OCI-LY1 (cell line): ENCODE results near the gene SRD5A3.

Experiments used
- H2AFZ ChIP-seq: fragments of 200-600 bp; sonication (generic), shearing (Covaris generic); 2 replicates; pipeline ENCODE4 v1.6.0; 2014; ENCODE audit warnings: antibody characterized with exemption, mild to moderate bottlenecking, low read length
- H3F3A ChIP-seq: fragments of 200-600 bp; sonication (generic), shearing (Covaris generic); 2 replicates; pipeline ENCODE4 v1.6.0; 2014; ENCODE audit warnings: mild to moderate bottlenecking, antibody characterized with exemption, low read length, moderate library complexity; ENCODE audit not compliant: insufficient read depth
- H3K27ac ChIP-seq: fragments of 200-600 bp; sonication (generic); 2 replicates; pipeline ENCODE4 v1.5.1; 2014; ENCODE audit warnings: low read length, mixed run types, mild to moderate bottlenecking, low read depth; ENCODE audit not compliant: poor library complexity, severe bottlenecking
- H3K27me3 ChIP-seq: fragments of 200-600 bp; sonication (generic); 2 replicates; pipeline ENCODE4 v1.6.0; 2014; ENCODE audit warnings: antibody characterized with exemption, mild to moderate bottlenecking, low read length, moderate library complexity; ENCODE audit not compliant: insufficient read depth
- H3K36me3 ChIP-seq: fragments of 200-600 bp; sonication (generic); 2 replicates; pipeline ENCODE4 v1.6.1; 2014; ENCODE audit warnings: mild to moderate bottlenecking, antibody characterized with exemption, low read length, moderate library complexity, mixed read lengths; ENCODE audit not compliant: insufficient read depth
- H3K4me1 ChIP-seq: fragments of 200-600 bp; sonication (generic); 2 replicates; pipeline ENCODE4 v1.5.1; 2014; ENCODE audit warnings: mild to moderate bottlenecking, low read length, moderate library complexity; ENCODE audit not compliant: insufficient read depth, severe bottlenecking
- H3K4me2 ChIP-seq: fragments of 200-600 bp; sonication (generic), shearing (Covaris generic); 2 replicates; pipeline ENCODE4 v1.6.1; 2014; ENCODE audit warnings: low read length
- H3K4me3 ChIP-seq: fragments of 200-600 bp; sonication (generic); 2 replicates; pipeline ENCODE4 v1.5.1; 2014; ENCODE audit warnings: low read length, low read depth, mild to moderate bottlenecking, mixed read lengths; ENCODE audit not compliant: poor library complexity, severe bottlenecking
- H3K79me2 ChIP-seq: fragments of 200-600 bp; shearing (Covaris generic); 2 replicates; pipeline ENCODE4 v1.6.1; 2016; ENCODE audit warnings: mixed run types, low read length, mixed read lengths; ENCODE audit not compliant: insufficient read depth
- H3K9ac ChIP-seq: fragments of 200-600 bp; sonication (generic), shearing (Covaris generic); 2 replicates; pipeline ENCODE4 v1.6.1; 2014; ENCODE audit warnings: mild to moderate bottlenecking, low read length, mixed read lengths
- H3K9me2 ChIP-seq: fragments of 200-600 bp; sonication (generic), shearing (Covaris generic); 2 replicates; pipeline ENCODE4 v1.6.1; 2014; ENCODE audit warnings: low read depth, mild to moderate bottlenecking, low read length, mixed read lengths
- H3K9me3 ChIP-seq: fragments of 200-600 bp; shearing (Covaris generic); 2 replicates; pipeline ENCODE4 v1.6.1; 2014; ENCODE audit warnings: low read length, mixed read lengths
- H4K20me1 ChIP-seq: fragments of 200-600 bp; sonication (generic), shearing (Covaris generic); 2 replicates; pipeline ENCODE4 v1.6.0; 2016; ENCODE audit warnings: mild to moderate bottlenecking, low read length; ENCODE audit not compliant: insufficient read depth
- EZH2 ChIP-seq: fragments of 200-600 bp; sonication (generic), shearing (Covaris generic); IDR thresholded peaks from 2 replicates; pipeline ENCODE4 v1.8.0; 2017; ENCODE audit warnings: borderline replicate concordance, mixed run types, mild to moderate bottlenecking, antibody characterized with exemption, low read length, moderate library complexity, mixed read lengths
- TF ChIP-seq, protein P1 (sequence below): fragments of 200-600 bp; sonication (generic), shearing (Covaris generic); IDR thresholded peaks from 2 replicates; pipeline ENCODE4 v1.5.1; 2017; ENCODE audit warnings: mild to moderate bottlenecking, antibody characterized with exemption, low read length, moderate library complexity, mixed read lengths

SRD5A3 gene

DNA sequence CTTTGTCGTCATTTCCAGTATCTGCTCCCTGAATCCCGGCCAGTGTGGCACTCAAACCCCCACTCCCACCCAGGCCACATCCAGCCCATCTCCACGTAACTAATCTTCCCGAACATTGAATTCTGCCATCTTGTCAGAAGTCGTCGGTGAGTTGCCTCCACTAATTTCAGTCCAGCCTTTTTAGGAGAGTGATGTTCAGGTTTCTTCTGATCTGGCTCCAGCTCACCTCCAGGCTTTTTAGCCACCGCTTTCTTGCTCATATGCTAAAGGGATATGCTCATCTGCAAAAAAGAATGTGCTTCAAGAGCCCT lies 51.0 kb downstream of the SRD5A3 start:
- no peaks in the 10 kb centered on the region for H4K20me1 ChIP-seq
- no peaks in the 10 kb centered on the region for H3K9me2 ChIP-seq
- TF ChIP-seq, protein P1, sequence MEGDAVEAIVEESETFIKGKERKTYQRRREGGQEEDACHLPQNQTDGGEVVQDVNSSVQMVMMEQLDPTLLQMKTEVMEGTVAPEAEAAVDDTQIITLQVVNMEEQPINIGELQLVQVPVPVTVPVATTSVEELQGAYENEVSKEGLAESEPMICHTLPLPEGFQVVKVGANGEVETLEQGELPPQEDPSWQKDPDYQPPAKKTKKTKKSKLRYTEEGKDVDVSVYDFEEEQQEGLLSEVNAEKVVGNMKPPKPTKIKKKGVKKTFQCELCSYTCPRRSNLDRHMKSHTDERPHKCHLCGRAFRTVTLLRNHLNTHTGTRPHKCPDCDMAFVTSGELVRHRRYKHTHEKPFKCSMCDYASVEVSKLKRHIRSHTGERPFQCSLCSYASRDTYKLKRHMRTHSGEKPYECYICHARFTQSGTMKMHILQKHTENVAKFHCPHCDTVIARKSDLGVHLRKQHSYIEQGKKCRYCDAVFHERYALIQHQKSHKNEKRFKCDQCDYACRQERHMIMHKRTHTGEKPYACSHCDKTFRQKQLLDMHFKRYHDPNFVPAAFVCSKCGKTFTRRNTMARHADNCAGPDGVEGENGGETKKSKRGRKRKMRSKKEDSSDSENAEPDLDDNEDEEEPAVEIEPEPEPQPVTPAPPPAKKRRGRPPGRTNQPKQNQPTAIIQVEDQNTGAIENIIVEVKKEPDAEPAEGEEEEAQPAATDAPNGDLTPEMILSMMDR = no peak
- TF ChIP-seq EZH2 = no peak
- H3F3A ChIP-seq = no peaks in the 10 kb centered on the region
- H3K9ac ChIP-seq = peak overlapping the region; percentile 87
- no peaks in the 10 kb centered on the region for H3K9me3 ChIP-seq
- H3K27ac ChIP-seq = peak overlapping the region; percentile 64
- H3K4me3 ChIP-seq = peak overlapping the region; percentile 92
- H2AFZ ChIP-seq = no peak overlapping the region
- H3K4me1 ChIP-seq = peaks cover 46% of the 10 kb centered on the region
- peaks cover 51% of the 10 kb centered on the region for H3K79me2 ChIP-seq
- H3K27me3 ChIP-seq = no peaks in the 10 kb centered on the region
- peaks cover 36% of the 10 kb centered on the region for H3K36me3 ChIP-seq
- peak overlapping the region; percentile 96 for H3K4me2 ChIP-seq

DNA sequence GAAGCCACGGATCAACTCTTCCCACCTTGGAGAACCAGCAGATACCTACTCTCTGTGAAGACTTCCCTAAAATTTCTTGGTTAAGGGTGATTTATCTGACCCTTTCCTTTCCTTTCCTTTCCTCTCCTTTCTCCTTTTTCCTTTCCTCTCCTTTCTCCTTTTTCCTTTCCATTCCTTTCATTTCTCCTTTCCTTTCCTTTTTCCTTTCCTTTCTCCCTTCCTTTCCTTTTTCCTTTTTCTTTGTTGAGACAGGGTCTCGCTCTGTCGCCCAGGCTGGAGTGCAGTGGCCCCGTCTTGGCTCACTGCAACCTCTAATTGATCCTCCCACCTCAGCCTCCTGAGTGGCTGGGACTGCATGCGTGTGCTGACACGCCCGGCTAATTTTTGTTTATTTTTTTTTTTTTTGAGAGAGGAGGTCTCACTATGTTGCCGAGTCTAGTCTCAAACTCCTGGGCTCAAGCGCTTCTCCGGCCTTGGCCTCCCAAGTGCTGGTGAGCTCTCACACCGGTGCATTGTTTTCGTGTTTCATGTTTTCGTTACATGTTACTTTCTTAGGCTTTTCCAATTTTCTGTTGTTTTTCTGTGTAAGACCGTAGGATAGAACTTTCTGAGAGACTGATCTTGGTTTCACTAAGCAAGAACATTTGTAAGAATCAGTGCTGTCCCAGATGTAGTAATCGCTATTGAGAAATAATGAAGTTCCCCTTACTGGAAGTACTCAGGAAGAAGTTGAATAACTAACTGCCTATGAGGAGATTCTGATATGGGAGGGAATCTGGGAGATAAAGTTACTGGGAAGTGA lies 51.7 kb downstream of the SRD5A3 start:
- Histone ChIP-seq H2AFZ (no peak overlapping the region), H4K20me1 (no peaks in the 10 kb centered on the region), H3K9ac (peak overlapping the region; percentile 87), H3F3A (no peaks in the 10 kb centered on the region), H3K27me3 (no peaks in the 10 kb centered on the region), H3K9me2 (no peaks in the 10 kb centered on the region), H3K36me3 (peaks cover 36% of the 10 kb centered on the region), H3K27ac (peak overlapping the region; percentile 64), H3K4me3 (peak overlapping the region; percentile 92), H3K79me2 (peaks cover 51% of the 10 kb centered on the region), H3K9me3 (no peaks in the 10 kb centered on the region), H3K4me2 (peak overlapping the region; percentile 96), H3K4me1 (peaks cover 46% of the 10 kb centered on the region)
- no peak for TF ChIP-seq EZH2
- TF ChIP-seq, protein P1 = no peak

DNA sequence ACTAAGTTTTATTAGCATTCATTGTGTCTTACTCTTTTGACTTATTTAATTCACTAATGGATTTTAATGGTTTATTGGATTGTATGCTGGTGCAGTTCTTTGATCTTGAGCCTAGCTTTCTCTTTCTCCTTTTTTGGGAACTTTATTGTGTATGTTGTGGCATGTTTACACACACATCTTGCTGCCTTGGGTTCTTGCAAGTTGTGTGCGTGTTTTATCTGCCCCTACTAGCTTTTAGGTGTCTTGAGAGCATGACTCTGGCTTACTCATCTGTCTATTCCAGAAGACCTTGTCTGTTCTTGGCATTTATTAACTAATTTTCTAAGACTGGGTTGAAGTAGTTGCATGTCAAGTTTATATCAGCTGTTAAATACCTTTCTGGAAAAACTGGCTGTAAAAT lies 52.4 kb downstream of the SRD5A3 start:
- TF ChIP-seq, protein P1 = no peak
- H3K4me2 ChIP-seq = peak overlapping the region; percentile 96
- H3K9me3 ChIP-seq = no peaks in the 10 kb centered on the region
- no peaks in the 10 kb centered on the region for H4K20me1 ChIP-seq
- peak overlapping the region; percentile 64 for H3K27ac ChIP-seq
- H3K9me2 ChIP-seq = no peaks in the 10 kb centered on the region
- H3K36me3 ChIP-seq = peaks cover 42% of the 10 kb centered on the region
- peaks cover 45% of the 10 kb centered on the region for H3K4me1 ChIP-seq
- peaks cover 56% of the 10 kb centered on the region for H3K79me2 ChIP-seq
- peak overlapping the region; percentile 92 for H3K4me3 ChIP-seq
- H3K9ac ChIP-seq = peak overlapping the region; percentile 87
- H2AFZ ChIP-seq = no peak overlapping the region
- H3K27me3 ChIP-seq = no peaks in the 10 kb centered on the region
- H3F3A ChIP-seq = no peaks in the 10 kb centered on the region
